SH-SY5Y (cell line): Measurements from ENCODE around the gene ZNF831.

Experiments
- GATA2 ChIP-seq: IDR thresholded peaks from 2 replicates; pipeline ENCODE4 v1.6.1; 2011; ENCODE audit warnings: mild to moderate bottlenecking, low read depth, low read length
- GATA3 ChIP-seq: IDR thresholded peaks from 2 replicates; pipeline ENCODE4 v1.6.1; 2011; ENCODE audit warnings: low read depth, mild to moderate bottlenecking, low read length, moderate library complexity

GRCh38 chr20:59191756-59192532 lies 28.3 kb downstream of the ZNF831 start:
- TF ChIP-seq GATA2: no peak
- no peak for TF ChIP-seq GATA3
